T-helper 2 cell treated with Interferon-gamma antibody and Interleukin-4, amounts not matched to agents 100 ng/mL and 5 ng/mL, for 36 hours (primary cell): ENCODE measurements around the gene SLC8B1. TPM values are rescaled to one million over a fixed set of nuclear protein-coding genes. Genes with fewer than 3 reads are reported as not detected.
"Not testable (repeated sequence)": the region's sequence is repeated elsewhere in the genome, so short reads cannot be mapped to it uniquely, and the experiment has no call there.

Experiments
- intact Hi-C: fragments of 100-400 bp; cut with micrococcal nuclease; formaldehyde crosslinking; loops from one replicate; pipeline ENCODE4 v1.15.1; 2023
- total RNA-seq: library from RNA; stranded (reverse); gene quantifications from 2 replicates; pipeline ENCODE4 v1.2.3, GENCODE V29; 2022

SLC8B1 gene
- total RNA-seq, 1 donor from 2014 or later, result 28.9 TPM

GRCh38 chr12:113358381-113359132, 23.6 kb upstream of the SLC8B1 start, which contains the start of gene PLBD2:
Gene PLBD2 (plus strand): TSS chr12:113358587. CDS start chr12:113358601, 14 bp downstream.
- intact Hi-C loops, result loop anchor here (1.0 to 5.0 kb wide), 6 partner anchors 23 to 381 kb away; partner anchors contain the start of genes DDX54, OAS2, RITA1 and SDSL

- intact Hi-C loops, result not testable (repeated sequence)
Measured at GRCh38 chr12:113354192-113354591, 19.3 kb upstream of the SLC8B1 start.

- intact Hi-C loops, result no loop called here
Measured at GRCh38 chr12:113351089-113351488, 16.2 kb upstream of the SLC8B1 start.

GRCh38 chr12:113348849-113349536, 14.1 kb upstream of the SLC8B1 start:
- intact Hi-C loops, result no loop called here

- intact Hi-C loops, result no loop called here
Measured at GRCh38 chr12:113347892-113348291, 13.0 kb upstream of the SLC8B1 start.

GRCh38 chr12:113347107-113347506, 12.2 kb upstream of the SLC8B1 start:
- intact Hi-C loops, result no loop called here

- intact Hi-C loops, result no loop called here
Measured at GRCh38 chr12:113346353-113346752, 11.4 kb upstream of the SLC8B1 start.

- intact Hi-C loops, result no loop called here
Measured at GRCh38 chr12:113345318-113345717, 10.4 kb upstream of the SLC8B1 start.

- intact Hi-C loops, result no loop called here
Measured at GRCh38 chr12:113341535-113341934, 6.6 kb upstream of the SLC8B1 start.

GRCh38 chr12:113340061-113340460, 5.2 kb upstream of the SLC8B1 start:
- intact Hi-C loops, result no loop called here

GRCh38 chr12:113339540-113339939, 4.6 kb upstream of the SLC8B1 start:
- intact Hi-C loops, result no loop called here

GRCh38 chr12:113333877-113334785, 778 bp downstream of the SLC8B1 start:
- intact Hi-C loops, result loop anchor here (1.0 to 5.0 kb wide), 2 partner anchors 113 to 127 kb away; partner anchors contain the start of gene TPCN1

GRCh38 chr12:113333418-113333750, 1.5 kb downstream of the SLC8B1 start:
- intact Hi-C loops, result loop anchor here (5.0 kb wide), 1 partner anchor 126 kb away; no protein-coding TSS in a partner anchor

GRCh38 chr12:113332688-113333417, 2.1 kb downstream of the SLC8B1 start:
- intact Hi-C loops, result loop anchor here (5.0 kb wide), 1 partner anchor 126 kb away; no protein-coding TSS in a partner anchor

- intact Hi-C loops, result loop anchor here (5.0 kb wide), 1 partner anchor 123 kb away; no protein-coding TSS in a partner anchor
Measured at GRCh38 chr12:113330505-113330904, 4.4 kb downstream of the SLC8B1 start.

GRCh38 chr12:113329791-113330417, 5.0 kb downstream of the SLC8B1 start:
- intact Hi-C loops, result loop anchor here (5.0 kb wide), 1 partner anchor 123 kb away; no protein-coding TSS in a partner anchor

- intact Hi-C loops, result no loop called here
Measured at GRCh38 chr12:113329022-113329790, 5.7 kb downstream of the SLC8B1 start.

GRCh38 chr12:113328368-113328889, 6.5 kb downstream of the SLC8B1 start:
- intact Hi-C loops, result no loop called here

- intact Hi-C loops, result no loop called here
Measured at GRCh38 chr12:113326775-113327395, 8.0 kb downstream of the SLC8B1 start.
